MM.1S (cell line): Measurements from ENCODE around the gene CNIH3.

Experiments
- DNase-seq: peaks from one replicate; pipeline ENCODE4 v3.0.0-alpha.2; 2015
- H2AFZ ChIP-seq: fragments of 300-600 bp; sonication (generic); 2 replicates; pipeline ENCODE4 v1.6.0; 2016; ENCODE audit warnings: antibody characterized with exemption, low read length
- H3F3A ChIP-seq: fragments of 300-600 bp; sonication (generic); 2 replicates; pipeline ENCODE4 v1.6.1; 2016; ENCODE audit warnings: mild to moderate bottlenecking, antibody characterized with exemption, low read length, moderate library complexity, mixed read lengths; ENCODE audit not compliant: insufficient read depth
- H3K27ac ChIP-seq: fragments of 300-600 bp; sonication (generic); 2 replicates; pipeline ENCODE4 v1.5.1; 2016; ENCODE audit warnings: mild to moderate bottlenecking, low read length
- H3K27me3 ChIP-seq: fragments of 300-600 bp; sonication (generic); replicated peaks from 2 replicates; pipeline ENCODE4 v1.6.0; 2016; ENCODE audit warnings: low read length; ENCODE audit not compliant: insufficient read depth
- H3K36me3 ChIP-seq: fragments of 300-600 bp; sonication (generic); replicated peaks from 2 replicates; pipeline ENCODE4 v1.6.1; 2016; ENCODE audit warnings: mild to moderate bottlenecking, low read length, mixed read lengths; ENCODE audit not compliant: insufficient read depth
- H3K4me1 ChIP-seq: fragments of 300-600 bp; sonication (generic); 2 replicates; pipeline ENCODE4 v1.6.1; 2016; ENCODE audit warnings: low read length, mixed read lengths
- H3K4me2 ChIP-seq: fragments of 300-600 bp; sonication (generic); 2 replicates; pipeline ENCODE4 v1.6.0; 2016; ENCODE audit warnings: low read depth, low read length
- H3K4me3 ChIP-seq: fragments of 300-600 bp; sonication (generic); 2 replicates; pipeline ENCODE4 v1.5.1; 2016; ENCODE audit warnings: low read length, mixed read lengths
- H3K79me2 ChIP-seq: fragments of 300-600 bp; sonication (generic); 2 replicates; pipeline ENCODE4 v1.6.1; 2016; ENCODE audit warnings: mixed run types, low read length, mixed read lengths
- H3K9ac ChIP-seq: fragments of 300-600 bp; sonication (generic); 2 replicates; pipeline ENCODE4 v1.6.1; 2016; ENCODE audit warnings: low read length, mixed read lengths
- H3K9me2 ChIP-seq: fragments of 300-600 bp; sonication (generic); replicated peaks from 2 replicates; pipeline ENCODE4 v1.6.1; 2016; ENCODE audit warnings: mild to moderate bottlenecking, low read length, mixed read lengths; ENCODE audit not compliant: insufficient read depth
- H3K9me3 ChIP-seq: fragments of 300-600 bp; sonication (generic); replicated peaks from 2 replicates; pipeline ENCODE4 v1.6.1; 2016; ENCODE audit warnings: mild to moderate bottlenecking, low read length, mixed read lengths; ENCODE audit not compliant: insufficient read depth
- H4K20me1 ChIP-seq: fragments of 300-600 bp; sonication (generic); 2 replicates; pipeline ENCODE4 v1.6.1; 2016; ENCODE audit warnings: mild to moderate bottlenecking, low read length, moderate library complexity, mixed read lengths; ENCODE audit not compliant: insufficient read depth
- CTCF ChIP-seq: fragments of 300-600 bp; sonication (generic); IDR thresholded peaks from 2 replicates; pipeline ENCODE4 v1.5.1; 2016; ENCODE audit warnings: antibody characterized with exemption, low read length, mixed read lengths
- EZH2 ChIP-seq: fragments of 300-600 bp; sonication (generic); optimal IDR thresholded peaks from 2 replicates; pipeline ENCODE3; 2017; ENCODE audit warnings: low read depth, mild to moderate bottlenecking, antibody characterized with exemption, low read length, mixed read lengths
- EZH2phosphoT487 ChIP-seq: fragments of 300-600 bp; sonication (generic); IDR thresholded peaks from 2 replicates; pipeline ENCODE4 v1.6.1; 2018; ENCODE audit warnings: antibody characterized with exemption, low read length

CNIH3 gene

DNA sequence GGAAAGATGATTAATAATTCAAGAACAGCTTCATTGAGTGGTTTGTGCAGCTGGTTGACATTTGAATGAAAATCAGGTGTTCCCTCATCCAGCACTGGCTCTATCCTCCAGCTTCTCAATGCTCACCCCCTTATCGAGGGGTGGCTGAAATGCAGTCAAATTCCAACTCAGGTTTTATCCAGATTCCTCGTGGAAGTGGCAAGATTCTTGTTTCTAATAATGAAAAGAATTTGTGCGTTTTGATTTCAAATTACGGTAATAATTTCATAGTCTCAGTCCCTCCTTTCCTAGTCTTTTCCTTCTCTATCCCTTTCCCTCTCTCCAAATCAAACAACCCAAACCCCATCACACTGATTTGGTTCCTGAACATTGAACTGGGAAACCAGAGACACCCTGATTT lies 3.1 kb downstream of the CNIH3 start:
- no peaks in the 10 kb centered on the region for H3K9me3 ChIP-seq
- H2AFZ ChIP-seq, result no peak overlapping the region
- no peaks in the 10 kb centered on the region for H3K27me3 ChIP-seq
- H3K4me2 ChIP-seq, result no peak overlapping the region
- DNase-seq, result no peak
- no peak overlapping the region for H3K9ac ChIP-seq
- H3K79me2 ChIP-seq, result no peaks in the 10 kb centered on the region
- TF ChIP-seq EZH2phosphoT487 (no peak), EZH2 (no peak), CTCF (no peak)
- H3K4me1 ChIP-seq, result peaks cover 14% of the 10 kb centered on the region
- H4K20me1 ChIP-seq, result no peaks in the 10 kb centered on the region
- no peak overlapping the region for H3K27ac ChIP-seq
- H3F3A ChIP-seq, result peaks cover 6% of the 10 kb centered on the region; the same call in 1 of the 2 replicates
- H3K36me3 ChIP-seq, result no peaks in the 10 kb centered on the region
- no peak overlapping the region for H3K4me3 ChIP-seq
- no peaks in the 10 kb centered on the region for H3K9me2 ChIP-seq

- Histone ChIP-seq H4K20me1 (no peaks in the 10 kb centered on the region), H3K27me3 (no peaks in the 10 kb centered on the region), H2AFZ (no peak overlapping the region), H3K4me1 (peaks cover 23% of the 10 kb centered on the region), H3K4me3 (no peak overlapping the region), H3K9ac (no peak overlapping the region), H3K9me3 (no peaks in the 10 kb centered on the region), H3F3A (peaks cover 10% of the 10 kb centered on the region; the same call in 1 of the 2 replicates), H3K36me3 (no peaks in the 10 kb centered on the region), H3K4me2 (no peak overlapping the region), H3K79me2 (no peaks in the 10 kb centered on the region), H3K27ac (no peak overlapping the region), H3K9me2 (no peaks in the 10 kb centered on the region)
- DNase-seq, result no peak
- no peak for TF ChIP-seq EZH2
- TF ChIP-seq CTCF, result no peak
- no peak for TF ChIP-seq EZH2phosphoT487
Measured at GRCh38 chr1:224620105-224620504, 4.0 kb downstream of the CNIH3 start.

- H3K9me3 ChIP-seq, result no peaks in the 10 kb centered on the region
- H2AFZ ChIP-seq, result no peak overlapping the region
- no peak overlapping the region for H3K9ac ChIP-seq
- peaks cover 32% of the 10 kb centered on the region for H3K4me1 ChIP-seq
- no peak for TF ChIP-seq EZH2phosphoT487
- no peak for TF ChIP-seq CTCF
- no peak for TF ChIP-seq EZH2
- H3K4me2 ChIP-seq, result no peak overlapping the region
- no peak overlapping the region for H3K27ac ChIP-seq
- no peaks in the 10 kb centered on the region for H3K9me2 ChIP-seq
- no peaks in the 10 kb centered on the region for H3K36me3 ChIP-seq
- peaks cover 10% of the 10 kb centered on the region; the same call in 1 of the 2 replicates for H3F3A ChIP-seq
- no peaks in the 10 kb centered on the region for H3K27me3 ChIP-seq
- no peaks in the 10 kb centered on the region for H3K79me2 ChIP-seq
- H3K4me3 ChIP-seq, result no peak overlapping the region
- no peaks in the 10 kb centered on the region for H4K20me1 ChIP-seq
- DNase-seq, result no peak
Measured at GRCh38 chr1:224621813-224622682, 5.9 kb downstream of the CNIH3 start.
